GM19043 (cell line): ENCODE results near the gene MUC13.

Experiments used
- ATAC-seq: cut with Tn5 transposase; IDR thresholded peaks from one replicate; pipeline ENCODE4 v1.9.1; 2021; ENCODE audit warnings: low read depth; ENCODE audit not compliant: unreplicated experiment

MUC13 gene

DNA sequence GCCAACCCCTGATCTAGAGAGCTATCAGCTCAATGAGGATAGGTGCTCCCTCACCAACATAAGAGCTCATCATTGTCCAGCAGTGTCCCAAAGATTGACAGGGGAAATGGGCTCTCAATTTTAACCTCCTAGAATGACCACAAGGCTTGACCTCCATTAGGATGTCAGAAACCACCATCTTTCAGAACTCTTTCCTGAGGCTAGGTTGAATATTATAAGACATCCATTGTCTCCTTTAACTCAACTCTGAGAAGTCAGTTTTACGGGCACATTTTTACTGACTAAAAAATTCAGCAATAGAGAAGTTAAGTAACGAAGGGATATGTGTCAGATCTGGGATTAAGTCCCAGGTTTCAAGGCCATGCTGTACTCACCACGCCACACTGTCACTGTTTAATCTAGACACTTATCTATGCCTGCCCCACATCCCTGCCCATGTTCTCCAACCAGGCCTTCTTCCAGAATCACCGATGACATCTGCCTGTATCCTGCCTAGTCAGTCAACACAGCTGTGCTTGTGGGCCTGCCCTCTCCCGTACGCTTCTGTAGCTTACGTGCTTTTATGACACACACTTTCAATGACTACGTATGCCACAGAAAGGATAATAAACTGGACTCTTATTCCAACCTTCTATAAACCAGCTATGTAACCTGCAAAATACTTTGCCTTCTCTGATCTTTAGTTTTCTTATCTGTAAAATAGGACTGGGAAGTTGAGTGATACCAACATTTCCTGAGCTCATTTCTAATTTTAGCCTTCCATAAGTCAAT, 17.1 kb upstream of the MUC13 start:
- no peak for ATAC-seq

- no peak for ATAC-seq
These were observed 15.5 kb upstream of the MUC13 start for GRCh38 chr3:124950026-124950425.

- ATAC-seq, result no peak
These were observed 8.1 kb upstream of the MUC13 start for GRCh38 chr3:124942613-124943012.

GRCh38 chr3:124941771-124942170, 7.2 kb upstream of the MUC13 start:
- no peak for ATAC-seq

- no peak for ATAC-seq
These were observed 5.1 kb upstream of the MUC13 start for GRCh38 chr3:124939661-124940060.

- no peak for ATAC-seq
These were observed 4.3 kb upstream of the MUC13 start for GRCh38 chr3:124938896-124939295.

DNA sequence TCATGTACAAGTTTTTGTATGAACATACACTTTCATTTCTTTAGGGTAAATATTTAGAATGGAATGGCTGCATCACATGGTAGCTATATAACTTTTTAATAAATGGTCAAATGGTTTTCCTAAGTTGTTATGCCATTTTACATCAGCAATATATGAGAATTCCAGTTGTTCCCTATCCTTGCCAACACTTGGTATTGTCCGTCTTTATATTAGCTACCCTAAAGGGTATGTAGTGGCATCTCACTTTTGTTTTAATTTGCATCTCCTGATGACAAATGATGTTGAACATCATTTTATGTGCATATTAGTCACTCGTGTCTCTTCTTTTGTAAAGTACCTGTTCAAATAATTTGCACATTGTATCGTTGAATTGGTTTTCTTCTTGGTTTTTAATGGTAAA, 2.5 kb upstream of the MUC13 start:
- no peak for ATAC-seq

DNA sequence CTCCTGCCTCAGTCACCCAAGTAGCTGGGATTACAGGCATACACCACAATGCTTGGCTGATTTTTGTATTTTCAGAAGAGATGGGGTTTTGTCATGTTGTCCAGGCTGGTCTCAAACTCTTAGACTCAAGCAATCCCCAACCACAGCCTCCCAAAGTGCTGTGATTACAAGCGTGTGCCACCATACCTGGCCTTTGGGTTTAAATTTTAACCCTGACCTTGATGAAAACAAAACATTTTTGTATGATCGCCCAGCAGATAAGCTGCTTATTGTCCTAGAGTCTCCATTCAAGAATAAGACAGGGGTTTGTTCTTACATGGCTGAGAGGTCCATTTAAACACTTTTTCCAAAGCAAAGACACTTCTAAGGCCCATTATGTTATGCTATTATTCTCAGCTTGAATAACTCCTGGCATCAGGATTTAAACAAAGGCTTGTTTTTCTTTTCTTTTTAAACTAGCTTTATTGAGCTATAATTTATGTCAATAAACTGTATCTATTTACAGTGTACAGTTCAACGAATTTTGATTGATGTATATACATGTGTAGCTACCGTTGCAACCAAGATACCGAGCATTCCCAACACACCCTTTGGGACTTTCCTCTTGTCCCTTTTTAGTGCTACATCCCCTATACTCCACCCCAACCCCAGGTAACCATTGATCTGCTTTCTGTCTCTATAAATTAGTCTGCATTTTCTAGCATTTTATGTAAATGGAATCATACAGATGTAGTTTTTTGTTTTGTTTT, 1.4 kb upstream of the MUC13 start:
- no peak for ATAC-seq

DNA sequence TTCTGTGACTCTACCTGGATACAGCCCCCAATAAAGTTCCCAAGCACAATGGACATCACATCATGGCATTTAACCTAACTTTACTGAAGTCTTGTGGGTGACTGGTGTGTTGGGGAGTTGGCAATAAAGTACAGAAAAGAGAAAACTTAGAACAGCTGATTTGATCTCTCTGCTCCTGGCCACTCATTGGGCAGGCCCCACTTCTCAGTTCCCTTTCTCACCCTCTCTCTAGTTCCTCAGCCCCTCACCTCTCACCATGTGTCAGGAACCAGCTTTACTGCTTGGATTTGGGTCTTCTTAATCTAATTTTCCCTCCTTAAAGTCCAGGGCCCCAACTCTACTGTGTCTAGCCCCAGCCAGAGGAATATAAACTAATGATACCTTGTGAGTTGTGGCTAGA, 713 bp upstream of the MUC13 start:
- peak; percentile 51 for ATAC-seq

GRCh38 chr3:124928333-124929202, 6.0 kb downstream of the MUC13 start:
- ATAC-seq, result no peak

- peak; percentile 63 for ATAC-seq
These were observed 6.9 kb downstream of the MUC13 start for GRCh38 chr3:124927574-124928045.

DNA sequence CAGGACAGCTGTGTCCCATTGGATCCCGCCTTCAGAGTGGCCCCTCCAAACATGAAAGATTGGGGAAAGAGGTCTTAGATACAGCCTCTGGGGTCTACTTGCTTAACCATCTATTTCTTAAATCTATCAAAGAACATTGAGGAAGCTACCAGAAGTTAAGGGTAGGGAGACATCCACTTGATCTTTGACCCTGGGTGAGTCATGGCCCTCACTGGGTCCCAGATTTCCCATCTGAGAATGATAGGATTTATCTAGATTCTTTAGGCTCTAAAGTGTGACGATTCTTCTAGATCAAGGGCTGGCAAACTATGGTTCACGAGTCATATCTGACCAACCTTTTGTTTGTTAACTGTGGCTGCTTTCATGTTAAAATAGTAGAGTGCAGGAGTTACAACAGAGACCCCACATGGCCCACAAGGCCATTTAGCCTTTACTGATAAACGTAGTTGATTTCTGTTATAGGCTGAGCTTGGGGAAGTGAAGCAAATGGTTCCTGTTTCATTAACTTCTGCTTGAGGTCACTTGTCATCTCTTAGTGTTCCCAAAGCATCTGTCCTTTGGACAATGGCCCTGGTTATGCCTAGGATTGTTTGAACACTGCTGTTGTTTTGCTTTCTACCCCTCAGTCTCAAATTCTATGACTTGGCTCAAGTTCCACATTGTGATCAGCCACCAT, 8.0 kb downstream of the MUC13 start:
- no peak for ATAC-seq

- ATAC-seq, result no peak
These were observed 9.8 kb downstream of the MUC13 start for GRCh38 chr3:124924741-124925140.

GRCh38 chr3:124923833-124924232, 10.7 kb downstream of the MUC13 start:
- ATAC-seq, result no peak

GRCh38 chr3:124920718-124921117, 13.8 kb downstream of the MUC13 start:
- no peak for ATAC-seq

GRCh38 chr3:124919756-124920155, 14.8 kb downstream of the MUC13 start:
- no peak for ATAC-seq

DNA sequence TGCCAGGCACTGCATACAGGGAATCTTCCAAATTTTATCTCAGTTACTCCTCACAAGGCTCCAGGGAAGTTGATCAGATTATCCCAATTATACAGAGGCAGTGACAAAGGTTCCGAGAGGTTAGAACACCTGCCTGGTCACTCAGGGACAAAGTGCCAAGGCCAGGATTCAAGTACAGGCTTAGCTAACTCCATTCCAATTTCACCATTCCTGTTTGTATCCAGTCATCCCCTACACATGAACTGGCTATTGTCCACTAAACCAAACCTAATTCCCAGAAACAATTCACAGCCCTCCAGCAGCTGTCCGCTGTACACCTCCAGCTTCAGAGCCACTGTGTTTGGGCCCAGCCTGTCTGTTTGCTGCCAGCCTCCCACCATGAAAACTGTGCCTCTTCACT, 16.0 kb downstream of the MUC13 start:
- ATAC-seq, result no peak

DNA sequence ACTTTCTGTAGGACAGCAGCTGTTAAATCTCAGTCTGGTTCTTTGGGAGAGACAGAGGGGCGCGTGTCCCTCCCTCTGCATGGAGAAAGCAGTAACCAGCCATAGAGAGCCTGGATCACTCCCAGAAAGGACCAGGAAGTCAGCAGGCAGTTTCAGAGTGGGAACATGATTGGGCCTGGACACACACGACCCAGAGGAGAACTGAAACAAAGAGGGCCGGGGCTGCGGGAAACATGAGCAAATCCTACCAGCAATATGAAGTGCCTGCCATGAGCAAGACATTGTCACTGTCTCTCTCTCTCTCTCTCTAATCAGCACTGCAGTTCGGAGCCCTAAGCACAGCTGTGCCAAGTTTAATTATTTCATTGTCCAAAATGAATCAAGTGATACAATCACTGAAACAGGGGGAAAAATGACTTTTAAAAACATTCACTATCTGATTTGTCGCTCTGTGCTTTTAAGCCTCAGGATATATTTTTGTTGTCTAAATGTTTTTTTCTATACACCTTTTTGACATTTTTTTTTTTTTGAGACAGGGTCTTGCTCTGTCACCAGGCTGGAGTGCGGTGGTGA, 17.6 kb downstream of the MUC13 start:
- ATAC-seq, result no peak

DNA sequence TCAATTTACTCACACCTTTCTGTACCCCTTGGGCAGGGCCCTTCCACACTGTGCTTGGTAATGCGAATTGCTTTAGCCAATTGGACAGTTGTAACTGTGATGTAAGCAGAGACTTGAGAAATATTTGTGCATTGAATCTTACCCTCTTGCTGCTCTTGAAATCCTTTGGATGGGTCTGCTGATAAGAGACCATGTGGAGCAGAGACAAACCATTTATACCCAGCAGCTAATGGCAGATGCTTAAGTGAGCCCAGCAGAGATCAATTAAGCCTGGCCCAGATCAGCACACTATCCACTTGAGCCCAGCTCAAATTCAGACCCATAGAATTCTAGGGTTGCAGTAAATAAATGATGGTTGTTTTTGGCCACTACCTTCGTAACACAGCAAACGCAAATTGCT, 19.3 kb downstream of the MUC13 start:
- no peak for ATAC-seq

- ATAC-seq, result no peak
These were observed 26.6 kb downstream of the MUC13 start for GRCh38 chr3:124907957-124908356.
